ENCODE data around the gene NXF1.

NXF1 gene

DNA sequence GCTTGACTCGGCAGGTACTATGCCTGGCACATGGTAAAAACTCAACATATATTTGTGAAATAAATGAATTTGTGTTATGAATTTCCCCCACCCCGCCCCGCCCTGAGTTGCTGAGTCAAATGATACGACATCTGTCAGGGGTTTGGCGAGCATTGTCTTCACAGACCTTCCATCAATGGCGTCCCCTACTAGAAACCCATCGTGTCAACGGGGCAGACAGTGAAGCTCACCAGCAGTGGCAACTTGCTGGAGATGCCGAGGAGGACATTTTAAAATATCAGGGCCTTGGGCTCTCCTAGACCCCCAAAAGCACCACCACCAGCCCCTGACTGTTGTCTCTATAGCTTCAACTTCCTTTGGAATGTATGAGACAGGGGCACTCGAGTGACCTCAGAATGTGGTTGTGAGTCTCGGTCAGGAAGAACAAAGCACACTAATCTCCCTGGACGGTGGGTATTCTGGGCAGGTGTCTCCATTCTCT lies 761 bp upstream of the NXF1 start:
- no peaks in the 10 kb centered on the region for H3K27me3 Mint-ChIP-seq
- DNase-seq (peak; percentile 25 to 32), ATAC-seq (peak; percentile 48)
- peak overlapping the region; percentile 99 for H3K4me3 Mint-ChIP-seq
- H3K27ac Mint-ChIP-seq, result peak overlapping the region; percentile 72 to 99
- no peaks in the 10 kb centered on the region for H3K9me3 Mint-ChIP-seq
- H3K4me1 Mint-ChIP-seq, result peaks cover 48% of the 10 kb centered on the region

DNA sequence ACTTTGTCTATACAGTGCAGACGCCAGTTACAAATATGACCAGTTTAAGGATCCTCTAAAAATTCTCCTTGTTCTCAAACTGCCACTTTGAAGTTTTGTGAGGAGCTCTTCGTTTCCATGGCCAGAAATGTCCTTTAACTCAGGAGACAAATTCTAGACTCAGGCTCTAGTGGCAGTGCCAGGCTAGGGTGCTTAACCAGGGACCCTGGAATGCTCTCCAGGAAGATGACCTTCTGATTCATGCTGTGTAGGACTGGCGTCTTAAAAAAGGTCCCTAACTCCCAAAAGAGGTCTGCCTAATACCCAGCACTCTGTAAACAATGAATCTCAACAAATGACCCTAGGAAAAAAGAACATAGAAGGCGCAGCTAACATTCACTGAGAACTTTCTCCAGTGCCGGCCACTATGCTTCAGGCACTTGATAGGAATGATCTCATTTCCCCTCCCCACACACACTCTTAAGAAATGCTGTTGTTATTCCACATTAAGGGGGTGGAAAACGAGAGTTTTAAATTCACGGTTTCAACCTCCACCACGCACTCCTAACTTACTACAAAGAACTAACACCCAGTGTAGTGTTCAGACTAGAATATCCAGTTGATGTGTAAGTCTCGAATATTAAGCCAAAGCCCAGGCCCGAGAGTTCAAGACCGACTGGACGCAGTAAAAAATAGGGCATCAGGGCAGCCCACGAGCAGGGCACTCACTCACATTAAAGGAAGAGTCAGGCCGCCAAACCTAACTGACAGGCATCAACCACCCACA lies 747 bp downstream of the NXF1 start:
- DNase-seq (no peak), ATAC-seq (peak; percentile 60)
- Mint-ChIP-seq H3K9me3 (no peaks in the 10 kb centered on the region), H3K27ac (peak overlapping the region; percentile 91 to 95), H3K4me3 (peak overlapping the region; percentile 99), H3K4me1 (peaks cover 54% of the 10 kb centered on the region), H3K27me3 (no peaks in the 10 kb centered on the region)

DNA sequence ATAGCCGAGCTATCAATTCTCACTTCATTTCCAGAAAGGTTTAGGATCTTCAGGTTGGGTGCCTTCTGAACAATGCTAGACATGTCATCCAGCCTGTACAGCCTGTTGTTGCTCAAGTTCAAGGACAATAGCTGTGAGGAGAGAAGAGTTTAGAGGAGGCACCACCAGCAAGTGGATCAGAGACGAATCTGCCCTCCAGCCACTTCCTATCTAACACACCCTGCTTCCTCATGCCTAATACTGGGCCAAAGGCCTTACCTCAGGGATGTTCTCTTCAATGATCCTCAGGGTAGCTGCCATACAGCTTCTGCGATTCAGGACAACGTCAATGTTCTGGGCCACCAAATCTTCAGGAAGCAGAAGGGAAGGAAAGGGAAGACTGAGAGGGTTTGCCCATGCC lies 4.2 kb downstream of the NXF1 start:
- Mint-ChIP-seq H3K27me3 (no peaks in the 10 kb centered on the region), H3K9me3 (no peaks in the 10 kb centered on the region), H3K4me1 (peaks cover 59% of the 10 kb centered on the region), H3K27ac (peak overlapping the region in 1 of 2 donors; percentile 19), H3K4me3 (no peak overlapping the region)
- ATAC-seq, result no peak
- no peak for DNase-seq

DNA sequence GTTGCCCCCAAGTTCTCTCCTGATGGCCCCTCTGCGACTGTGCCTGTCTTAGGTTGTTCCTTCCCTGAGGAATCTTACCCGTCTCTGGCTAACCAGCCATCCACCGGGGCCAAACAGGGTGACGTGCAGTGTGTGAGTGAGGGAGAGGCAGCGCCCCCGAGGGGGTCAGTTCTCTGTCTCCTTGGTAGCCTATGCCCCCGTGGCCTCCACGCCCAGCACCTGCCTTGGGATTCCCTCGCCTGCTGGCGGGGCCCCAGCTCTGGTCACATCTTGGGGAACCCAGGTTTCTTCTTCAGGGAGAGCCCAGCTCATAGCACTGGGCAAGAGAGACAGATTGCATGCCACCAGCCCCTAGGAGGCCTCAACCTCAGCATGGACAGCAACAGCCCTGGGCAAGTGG lies 5.8 kb downstream of the NXF1 start:
- Mint-ChIP-seq H3K4me1 (peaks cover 54% of the 10 kb centered on the region), H3K27ac (peak overlapping the region; percentile 76 to 93), H3K9me3 (no peaks in the 10 kb centered on the region), H3K4me3 (no peak overlapping the region), H3K27me3 (no peaks in the 10 kb centered on the region)
- DNase-seq (no peak), ATAC-seq (peak; percentile 44)

DNA sequence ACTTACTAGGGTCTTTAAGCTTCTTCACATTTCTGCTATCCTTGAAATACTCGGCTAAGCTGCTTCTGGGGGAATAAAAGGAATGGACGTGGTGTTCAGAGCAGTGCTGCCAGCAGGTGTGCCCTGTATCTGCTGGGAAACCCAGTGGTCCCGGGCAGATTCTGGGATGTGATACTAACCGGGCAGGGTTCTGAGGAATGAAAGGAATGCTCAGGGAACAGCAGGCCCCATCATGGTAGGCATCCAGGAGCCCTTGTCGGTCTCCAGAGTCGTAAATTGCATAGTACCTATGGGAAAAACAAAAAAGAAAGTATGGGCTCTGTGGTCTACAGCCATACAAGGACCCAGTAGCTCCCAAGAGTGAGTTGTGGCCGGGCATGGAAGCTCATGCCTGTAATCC lies 9.0 kb downstream of the NXF1 start:
- DNase-seq (no peak), ATAC-seq (no peak)
- H3K4me3 Mint-ChIP-seq, result no peak overlapping the region
- H3K27ac Mint-ChIP-seq, result peak overlapping the region in 1 of 2 donors; percentile 87
- H3K9me3 Mint-ChIP-seq, result no peaks in the 10 kb centered on the region
- peaks cover 36% of the 10 kb centered on the region for H3K4me1 Mint-ChIP-seq
- no peaks in the 10 kb centered on the region for H3K27me3 Mint-ChIP-seq

DNA sequence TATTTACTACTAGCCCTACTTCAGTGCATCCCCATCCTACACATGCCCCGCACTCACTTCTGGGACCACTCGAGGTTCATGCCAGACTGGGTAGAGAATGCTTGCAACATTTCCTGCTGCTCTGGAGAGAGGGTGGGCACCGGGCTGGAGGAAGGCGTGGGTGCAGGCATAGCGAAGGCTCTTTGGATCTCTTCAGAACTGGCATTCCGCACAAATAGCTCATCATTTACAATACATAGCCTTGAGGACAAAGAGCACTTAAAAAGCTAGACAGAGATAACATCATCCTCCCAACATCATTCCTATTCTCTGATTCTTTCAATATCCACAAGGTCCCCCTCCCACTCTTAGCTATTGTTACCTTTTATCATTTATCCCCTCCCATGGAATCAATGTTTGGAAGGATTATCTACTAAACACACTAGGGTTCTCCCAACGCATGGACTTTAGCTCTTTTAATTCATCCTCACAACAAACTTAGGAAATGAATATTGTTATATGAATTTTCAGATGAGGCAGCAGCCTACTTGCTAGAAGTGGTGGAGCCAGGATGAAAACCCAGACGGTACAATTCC lies 11.0 kb downstream of the NXF1 start:
- Mint-ChIP-seq H3K9me3 (no peaks in the 10 kb centered on the region), H3K27me3 (no peaks in the 10 kb centered on the region), H3K27ac (no peak overlapping the region), H3K4me1 (peaks cover 47% of the 10 kb centered on the region), H3K4me3 (no peak overlapping the region)
- no peak for ATAC-seq
- no peak for DNase-seq

DNA sequence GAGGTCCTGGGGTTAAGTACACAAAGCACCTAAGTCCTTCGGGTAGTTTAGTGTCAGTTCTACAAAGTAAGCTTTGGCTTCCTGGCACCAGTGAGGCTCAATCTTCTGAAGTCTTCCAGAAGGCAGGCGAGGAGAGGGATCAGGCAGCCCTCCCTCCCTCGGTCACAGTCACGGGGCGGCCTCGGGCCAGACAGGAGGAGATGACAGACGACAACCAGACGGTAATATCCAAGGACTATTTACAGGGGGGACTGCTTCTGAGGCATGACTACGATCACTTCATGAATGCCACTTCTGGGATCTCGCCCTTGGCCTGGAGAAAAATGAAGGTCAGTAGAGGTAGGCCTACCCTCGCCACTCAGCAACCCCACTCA lies 13.1 kb downstream of the NXF1 start:
- H3K9me3 Mint-ChIP-seq, result no peaks in the 10 kb centered on the region
- DNase-seq, result no peak
- no peak for ATAC-seq
- peak overlapping the region; percentile 87 to 98 for H3K27ac Mint-ChIP-seq
- H3K27me3 Mint-ChIP-seq, result no peaks in the 10 kb centered on the region
- H3K4me3 Mint-ChIP-seq, result peak overlapping the region; percentile 86 to 93
- H3K4me1 Mint-ChIP-seq, result peaks cover 61% of the 10 kb centered on the region

DNA sequence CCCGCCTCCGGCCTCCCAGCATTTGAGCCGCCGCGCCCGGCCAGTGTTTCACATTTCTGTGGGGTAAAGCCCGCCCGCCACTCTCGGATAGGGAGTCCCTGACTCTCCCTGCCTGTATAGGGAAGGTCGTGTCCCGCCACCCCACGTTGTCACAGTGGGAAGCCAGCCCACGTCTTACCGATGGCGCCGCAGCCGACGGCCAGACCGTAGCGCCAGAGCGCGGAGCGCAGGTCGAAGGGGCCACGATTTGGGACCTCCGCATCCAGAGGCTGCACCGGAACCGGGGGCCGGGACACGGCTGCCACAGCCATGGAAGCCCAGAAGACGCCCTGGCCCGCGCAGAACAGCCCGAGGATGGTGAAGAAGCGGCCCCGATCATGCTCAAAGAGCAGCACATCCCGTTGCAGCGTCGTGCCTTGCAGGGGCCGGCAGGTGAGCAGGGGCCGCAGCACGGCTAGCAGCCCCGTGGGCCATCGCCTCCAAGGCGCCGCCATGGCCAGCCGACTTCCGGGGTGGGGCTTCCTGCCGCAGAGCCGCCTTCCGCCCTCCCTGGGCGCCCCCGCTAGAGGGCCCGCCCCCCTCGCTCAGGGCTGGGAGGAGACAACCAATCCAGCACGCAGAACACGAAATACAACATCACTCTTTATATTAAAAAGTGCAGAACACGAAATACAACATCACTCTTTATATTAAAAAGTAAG lies 13.6 kb downstream of the NXF1 start, which contains the start of gene TMEM223:
TMEM223 (minus strand) TSS at position 506 of the 701 bp plus-strand sequence; CDS start at position 494, 12 bp downstream.
- no peaks in the 10 kb centered on the region for H3K9me3 Mint-ChIP-seq
- H3K4me3 Mint-ChIP-seq, result peak within 1 kb of the TSS; percentile 86 to 93
- peak; percentile 84 to 89 for DNase-seq
- no peaks in the 10 kb centered on the region for H3K27me3 Mint-ChIP-seq
- ATAC-seq, result peak; percentile 85
- H3K4me1 Mint-ChIP-seq, result peaks cover 63% of the 10 kb centered on the region
- peak within 1 kb of the TSS; percentile 88 to 98 for H3K27ac Mint-ChIP-seq

DNA sequence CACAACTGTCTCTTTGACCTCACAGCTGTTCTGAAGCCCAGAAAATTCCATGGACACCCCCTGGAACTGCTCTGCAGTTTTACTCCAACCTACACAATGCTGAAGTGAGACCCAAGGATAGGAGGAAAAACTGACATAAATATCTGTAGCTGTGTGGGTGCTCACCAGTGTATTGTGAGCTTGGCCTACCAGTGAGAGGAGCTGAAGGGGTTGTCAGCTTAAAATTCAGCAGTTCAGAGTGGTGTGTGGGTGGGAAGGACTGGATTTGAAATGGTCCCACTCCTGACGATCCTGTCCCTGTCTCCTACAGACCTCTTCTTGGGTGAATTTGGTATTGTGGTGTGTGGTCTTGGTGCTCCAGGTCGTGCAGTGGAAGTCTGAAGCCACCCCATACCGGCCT lies 15.7 kb downstream of the NXF1 start:
- ATAC-seq (no peak), DNase-seq (no peak)
- Mint-ChIP-seq H3K27ac (no peak overlapping the region), H3K4me1 (peaks cover 67% of the 10 kb centered on the region), H3K27me3 (no peaks in the 10 kb centered on the region), H3K9me3 (no peaks in the 10 kb centered on the region), H3K4me3 (peak overlapping the region; percentile 92 to 97)

DNA sequence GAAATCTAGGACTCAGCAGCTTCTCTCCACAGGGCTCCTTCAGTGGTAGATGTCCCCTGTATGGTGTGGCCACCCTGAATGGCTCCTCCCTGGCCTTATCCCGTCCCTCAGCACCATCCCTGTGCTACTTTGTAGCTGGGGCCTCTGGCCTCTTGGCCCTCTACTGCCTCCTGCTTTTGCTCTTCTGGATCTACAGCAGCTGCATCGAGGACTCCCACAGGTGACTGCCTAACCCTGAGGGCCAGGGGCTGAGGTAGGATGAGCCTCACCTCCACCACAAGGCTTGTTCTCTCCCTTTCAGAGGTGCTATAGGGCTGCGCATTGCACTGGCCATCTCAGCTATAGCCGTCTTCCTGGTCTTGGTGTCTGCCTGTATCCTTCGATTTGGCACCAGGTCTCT lies 16.2 kb downstream of the NXF1 start:
- no peaks in the 10 kb centered on the region for H3K27me3 Mint-ChIP-seq
- H3K4me3 Mint-ChIP-seq, result peak overlapping the region; percentile 92 to 97

DNA sequence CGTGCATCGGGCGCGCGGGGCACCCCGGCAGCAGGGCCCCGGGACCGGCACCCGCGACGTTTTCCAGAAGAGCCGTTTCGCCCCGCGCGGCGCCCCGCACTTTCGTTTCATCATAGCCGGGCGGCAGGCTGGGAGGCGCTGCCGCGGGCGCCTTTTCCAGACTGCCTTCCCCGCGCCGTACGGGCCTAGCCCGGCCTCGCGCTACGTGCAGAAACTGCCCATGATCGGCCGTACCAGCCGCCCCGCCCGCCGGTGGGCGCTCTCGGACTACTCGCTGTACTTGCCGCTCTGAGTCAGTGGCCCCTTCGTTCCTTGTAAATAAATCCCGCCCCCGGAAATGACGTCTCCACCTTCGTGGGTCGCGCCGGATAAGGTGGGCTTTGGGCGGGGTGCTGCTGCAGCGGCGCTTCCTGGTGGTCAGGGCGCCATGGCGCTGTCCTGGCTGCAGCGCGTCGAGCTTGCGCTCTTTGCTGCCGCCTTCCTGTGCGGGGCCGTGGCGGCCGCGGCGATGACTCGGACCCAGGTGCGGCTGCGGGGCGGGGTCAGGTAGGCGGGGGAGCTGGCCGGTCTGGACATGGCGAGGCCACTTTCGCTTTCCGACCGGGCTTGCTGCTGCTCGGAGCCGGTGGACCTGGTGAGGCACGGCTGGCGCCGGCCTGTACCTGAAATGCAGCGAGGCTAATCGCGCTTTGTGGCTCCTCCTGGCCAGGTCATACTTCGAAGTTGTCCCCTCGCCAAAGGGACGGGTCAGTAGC lies 18.1 kb downstream of the NXF1 start, which contains the start of gene TMEM179B:
TMEM179B (plus strand) TSS at position 398 of the 755 bp plus-strand sequence; CDS start at position 428, 30 bp downstream.
- DNase-seq (peak; percentile 97 to 98), ATAC-seq (peak; percentile 80)
- peak within 1 kb of the TSS; percentile 92 to 97 for H3K4me3 Mint-ChIP-seq
- no peaks in the 10 kb centered on the region for H3K27me3 Mint-ChIP-seq
- H3K9me3 Mint-ChIP-seq, result no peaks in the 10 kb centered on the region
- H3K4me1 Mint-ChIP-seq, result peaks cover 56% of the 10 kb centered on the region
- peak within 1 kb of the TSS; percentile 93 to 97 for H3K27ac Mint-ChIP-seq

More for the DNA sequence above, 16.2 kb downstream of the NXF1 start:
- no peaks in the 10 kb centered on the region for H3K9me3 Mint-ChIP-seq
- DNase-seq (no peak), ATAC-seq (no peak)
- peak overlapping the region; percentile 5 to 77 for H3K27ac Mint-ChIP-seq
- peaks cover 61% of the 10 kb centered on the region for H3K4me1 Mint-ChIP-seq

DNA sequence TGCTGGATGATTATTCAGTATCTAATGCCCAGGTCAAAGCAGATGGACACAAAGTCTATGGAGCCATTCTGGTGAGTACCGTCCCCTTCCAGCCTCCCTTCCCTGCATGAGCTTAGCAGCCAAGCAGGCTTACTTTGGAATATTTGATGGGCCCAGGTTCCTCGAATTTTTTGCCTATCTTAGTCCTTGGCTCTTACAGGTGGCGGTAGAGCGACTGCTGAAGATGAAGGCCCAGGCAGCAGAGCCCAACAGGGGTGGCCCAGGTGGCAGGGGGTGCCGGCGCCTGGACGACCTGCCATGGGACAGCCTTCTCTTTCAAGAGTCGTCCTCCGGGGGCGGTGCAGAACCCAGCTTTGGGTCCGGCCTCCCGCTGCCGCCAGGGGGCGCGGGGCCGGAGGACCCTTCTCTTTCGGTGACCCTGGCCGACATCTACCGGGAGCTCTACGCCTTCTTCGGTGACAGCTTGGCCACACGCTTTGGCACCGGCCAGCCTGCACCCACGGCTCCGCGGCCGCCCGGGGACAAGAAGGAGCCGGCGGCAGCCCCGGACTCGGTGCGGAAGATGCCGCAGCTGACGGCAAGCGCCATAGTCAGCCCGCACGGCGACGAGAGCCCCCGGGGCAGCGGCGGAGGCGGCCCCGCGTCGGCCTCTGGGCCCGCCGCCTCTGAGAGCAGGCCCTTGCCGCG lies 18.8 kb downstream of the NXF1 start:
- H3K9me3 Mint-ChIP-seq, result no peaks in the 10 kb centered on the region
- DNase-seq, result peak; percentile 89 to 90
- no peaks in the 10 kb centered on the region for H3K27me3 Mint-ChIP-seq
- H3K4me3 Mint-ChIP-seq, result peak overlapping the region; percentile 90 to 93
- peak; percentile 80 for ATAC-seq
- peaks cover 53% of the 10 kb centered on the region for H3K4me1 Mint-ChIP-seq
- peak overlapping the region; percentile 86 to 95 for H3K27ac Mint-ChIP-seq

DNA sequence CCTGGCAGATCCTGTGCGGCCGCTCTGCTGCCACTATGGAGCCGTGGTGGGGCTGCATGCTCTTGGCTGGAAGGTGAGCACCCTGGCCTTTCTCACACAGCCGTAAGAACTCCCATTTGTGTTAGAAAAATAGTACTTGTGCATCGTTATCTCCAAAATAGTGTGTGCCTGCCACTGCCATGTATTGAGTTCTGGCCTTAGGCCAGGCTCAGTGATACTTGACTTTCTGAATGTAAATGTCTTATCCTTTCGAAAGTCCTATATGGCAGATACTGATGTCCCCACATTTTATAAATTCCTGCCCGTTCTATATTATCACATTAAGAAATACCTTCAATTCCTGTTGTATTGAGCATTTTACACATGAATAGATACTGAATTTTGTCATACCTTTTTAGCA lies 22.5 kb downstream of the NXF1 start:
- ATAC-seq, result no peak
- no peak for DNase-seq
- H3K27me3 Mint-ChIP-seq, result no peaks in the 10 kb centered on the region
- H3K9me3 Mint-ChIP-seq, result no peaks in the 10 kb centered on the region
- H3K27ac Mint-ChIP-seq, result peak overlapping the region in 1 of 2 donors; percentile 59
- H3K4me1 Mint-ChIP-seq, result peaks cover 22% of the 10 kb centered on the region
- no peak overlapping the region for H3K4me3 Mint-ChIP-seq

DNA sequence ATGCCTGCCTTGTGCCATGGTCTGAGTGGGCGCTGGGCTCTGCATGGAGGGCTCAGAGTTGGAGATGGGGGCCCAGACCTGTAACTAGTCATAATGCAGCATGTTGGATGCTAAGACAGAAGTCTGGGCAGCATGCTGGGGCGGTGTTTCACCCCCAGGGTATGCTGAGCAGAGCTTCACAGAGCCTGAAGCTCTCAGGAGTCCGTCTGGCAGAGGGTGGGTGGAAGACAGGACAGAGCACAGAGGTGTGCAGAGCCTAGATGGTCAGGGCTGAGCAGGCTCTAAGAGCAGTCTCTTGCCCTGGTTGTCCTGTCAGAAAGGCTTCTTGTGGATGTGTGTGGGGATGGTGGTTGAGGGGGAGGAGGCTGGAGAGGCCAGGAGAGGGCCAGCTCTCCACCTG lies 26.8 kb downstream of the NXF1 start:
- Mint-ChIP-seq H3K27ac (peak overlapping the region; percentile 80), H3K4me3 (no peak overlapping the region), H3K9me3 (no peaks in the 10 kb centered on the region), H3K4me1 (peaks cover 24% of the 10 kb centered on the region), H3K27me3 (no peaks in the 10 kb centered on the region)
- ATAC-seq (peak; percentile 23), DNase-seq (no peak)

Measured in stimulated activated naive CD8-positive, alpha-beta T cell treated with anti-CD3 and anti-CD28 coated beads, Interleukin-15, amount 100 ng/mL, for 72 hours (primary cell).